MM.1S (cell line): ENCODE results near the gene SIL1.

Experiments used
- CTCF ChIP-seq: fragments of 300-600 bp; sonication (generic); IDR thresholded peaks from 2 replicates; pipeline ENCODE4 v1.5.1; 2016; ENCODE audit warnings: antibody characterized with exemption, low read length, mixed read lengths
- EZH2 ChIP-seq: fragments of 300-600 bp; sonication (generic); optimal IDR thresholded peaks from 2 replicates; pipeline ENCODE3; 2017; ENCODE audit warnings: low read depth, mild to moderate bottlenecking, antibody characterized with exemption, low read length, mixed read lengths

- no peak for TF ChIP-seq CTCF
- TF ChIP-seq EZH2: no peak
These were observed 77.0 kb downstream of the SIL1 start for GRCh38 chr5:139121120-139121519.
